Esophagus squamous epithelium (tissue), 4 donors: ENCODE data around the gene C5orf58.

ENCODE experiments used
- POLR2A ChIP-seq, 4 donors: fragments of 450-650 bp; IDR thresholded peaks; one replicate each; pipeline ENCODE4 v1.6.1; 2017; ENCODE audit warnings: antibody characterized with exemption in 4 of 4, mild to moderate bottlenecking in 4 of 4, moderate library complexity in 3 of 4
- TF ChIP-seq, protein P1 (sequence below), 6 experiments: fragments of 450-650 bp in 4 of 6; fragments of 200-600 bp in 2 of 6; sonication (generic) in 2 of 6; IDR thresholded peaks; one replicate each; pipeline ENCODE4 v1.5.1; 2016 to 2019; ENCODE audit warnings: antibody characterized with exemption in 6 of 6, mild to moderate bottlenecking in 4 of 6, moderate library complexity in 4 of 6

DNA sequence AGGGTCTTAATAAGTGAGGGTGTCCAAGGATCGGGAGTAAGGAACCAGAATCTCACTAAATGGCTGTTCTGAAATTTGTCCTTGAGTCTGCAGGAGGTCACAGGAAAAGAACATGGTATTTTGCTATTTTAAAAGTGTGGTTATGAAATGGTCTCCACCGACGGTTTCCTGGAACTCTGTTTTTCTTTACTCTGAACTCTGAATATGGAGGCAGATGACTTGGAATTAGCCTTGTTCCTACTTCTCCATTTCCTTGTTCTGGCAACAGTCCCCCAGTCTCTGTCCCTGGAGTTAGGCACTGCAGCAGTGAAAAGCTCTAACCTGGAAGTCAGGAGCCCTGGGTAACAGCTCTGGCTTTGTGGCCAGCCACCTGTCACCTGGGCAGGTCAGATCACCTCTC is 46.6 kb upstream of the C5orf58 start:
- TF ChIP-seq, protein P1, sequence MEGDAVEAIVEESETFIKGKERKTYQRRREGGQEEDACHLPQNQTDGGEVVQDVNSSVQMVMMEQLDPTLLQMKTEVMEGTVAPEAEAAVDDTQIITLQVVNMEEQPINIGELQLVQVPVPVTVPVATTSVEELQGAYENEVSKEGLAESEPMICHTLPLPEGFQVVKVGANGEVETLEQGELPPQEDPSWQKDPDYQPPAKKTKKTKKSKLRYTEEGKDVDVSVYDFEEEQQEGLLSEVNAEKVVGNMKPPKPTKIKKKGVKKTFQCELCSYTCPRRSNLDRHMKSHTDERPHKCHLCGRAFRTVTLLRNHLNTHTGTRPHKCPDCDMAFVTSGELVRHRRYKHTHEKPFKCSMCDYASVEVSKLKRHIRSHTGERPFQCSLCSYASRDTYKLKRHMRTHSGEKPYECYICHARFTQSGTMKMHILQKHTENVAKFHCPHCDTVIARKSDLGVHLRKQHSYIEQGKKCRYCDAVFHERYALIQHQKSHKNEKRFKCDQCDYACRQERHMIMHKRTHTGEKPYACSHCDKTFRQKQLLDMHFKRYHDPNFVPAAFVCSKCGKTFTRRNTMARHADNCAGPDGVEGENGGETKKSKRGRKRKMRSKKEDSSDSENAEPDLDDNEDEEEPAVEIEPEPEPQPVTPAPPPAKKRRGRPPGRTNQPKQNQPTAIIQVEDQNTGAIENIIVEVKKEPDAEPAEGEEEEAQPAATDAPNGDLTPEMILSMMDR (IDR thresholded peaks at IDR 0.05) = no peak
- no peak for TF ChIP-seq POLR2A (IDR thresholded peaks at IDR 0.05)
